GM18868 (cell line): ENCODE results near the gene KCNC1.

Source experiments
- ATAC-seq: cut with Tn5 transposase; IDR thresholded peaks from one replicate; pipeline ENCODE4 v1.9.1; 2021; ENCODE audit warnings: mild to moderate bottlenecking, moderate library complexity; ENCODE audit not compliant: unreplicated experiment

KCNC1 gene

DNA sequence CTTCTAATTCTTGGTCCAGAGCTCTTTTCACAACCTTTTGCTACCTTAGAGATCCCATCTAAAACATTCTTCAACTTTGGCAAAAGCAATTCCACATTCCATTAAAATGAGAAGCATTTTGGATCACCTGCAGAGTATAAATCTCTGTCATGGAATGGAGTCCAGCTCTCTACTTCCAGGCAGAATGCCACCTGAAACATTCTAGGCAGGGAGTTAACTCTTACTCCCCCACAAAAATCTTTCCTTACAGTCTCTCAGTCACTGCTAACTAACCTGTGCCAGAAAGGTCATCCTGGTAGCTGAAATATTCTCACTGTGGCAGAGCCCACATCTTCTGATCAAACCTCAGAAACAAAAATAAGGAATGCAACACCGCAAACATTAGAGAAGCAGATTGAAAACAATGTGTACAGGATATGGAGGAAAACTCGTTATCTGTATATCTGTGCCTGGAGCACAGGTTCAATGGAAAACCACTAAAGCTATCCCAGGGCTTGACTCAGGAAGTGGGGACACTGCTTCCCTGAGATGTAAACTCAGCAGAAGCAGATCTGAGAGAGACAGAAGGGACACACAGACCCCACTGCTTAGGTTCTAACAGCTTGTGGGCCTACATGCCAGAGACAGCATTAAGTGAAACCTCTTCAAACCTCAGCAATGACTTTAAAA lies 78.9 kb downstream of the KCNC1 start:
- no peak for ATAC-seq

DNA sequence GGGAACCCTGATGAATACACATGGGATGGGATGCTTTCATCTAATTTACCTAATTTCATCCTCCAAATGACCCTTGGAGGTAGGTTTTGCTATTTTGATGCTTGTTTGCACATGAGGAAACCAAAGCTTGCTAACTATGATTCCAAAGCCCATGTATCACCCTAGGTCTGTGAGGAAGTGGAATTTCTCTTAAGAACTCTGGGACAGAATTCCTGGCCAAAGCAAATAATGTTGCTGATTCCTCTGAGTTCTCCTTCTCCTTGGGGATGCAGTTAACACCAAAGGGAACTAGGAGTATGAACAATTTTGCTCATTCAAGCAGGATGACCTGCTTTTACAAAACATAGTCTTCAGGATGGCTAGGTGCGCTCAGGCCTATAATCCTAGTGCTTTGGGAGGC lies 80.0 kb downstream of the KCNC1 start:
- no peak for ATAC-seq

DNA sequence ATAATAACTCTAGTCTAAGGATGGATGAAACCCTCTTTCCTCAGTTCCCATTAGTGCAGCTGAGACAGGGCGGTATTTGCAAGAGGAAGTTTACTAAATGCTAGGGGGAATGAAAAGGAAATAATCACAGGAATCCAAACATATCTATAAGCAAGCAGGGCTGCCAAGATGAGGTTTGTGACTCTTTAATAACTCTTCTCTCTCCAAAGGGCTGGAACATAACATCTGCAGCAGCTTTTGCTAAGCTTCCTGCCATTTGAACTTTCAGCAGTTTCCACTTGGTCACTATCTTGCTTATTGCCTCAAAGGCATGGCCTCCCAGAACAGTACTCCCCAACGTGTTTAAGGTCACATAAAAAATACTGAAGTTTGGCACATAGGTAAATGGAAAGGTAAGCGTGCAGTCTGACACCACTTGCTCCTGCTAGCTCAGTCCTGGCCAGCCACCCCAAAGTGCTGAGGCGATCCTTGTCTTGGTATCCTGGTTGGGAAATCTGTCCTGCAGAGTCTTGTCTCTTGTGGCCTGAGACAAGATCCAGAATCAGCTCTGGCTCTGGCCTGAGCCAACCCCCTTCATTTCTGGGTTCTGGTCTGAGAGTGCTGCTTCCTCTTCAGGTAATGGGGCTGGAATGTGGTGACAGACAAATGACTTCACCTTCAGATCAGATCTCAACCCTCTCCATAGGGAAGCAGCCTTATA lies 81.8 kb downstream of the KCNC1 start:
- ATAC-seq, result no peak

DNA sequence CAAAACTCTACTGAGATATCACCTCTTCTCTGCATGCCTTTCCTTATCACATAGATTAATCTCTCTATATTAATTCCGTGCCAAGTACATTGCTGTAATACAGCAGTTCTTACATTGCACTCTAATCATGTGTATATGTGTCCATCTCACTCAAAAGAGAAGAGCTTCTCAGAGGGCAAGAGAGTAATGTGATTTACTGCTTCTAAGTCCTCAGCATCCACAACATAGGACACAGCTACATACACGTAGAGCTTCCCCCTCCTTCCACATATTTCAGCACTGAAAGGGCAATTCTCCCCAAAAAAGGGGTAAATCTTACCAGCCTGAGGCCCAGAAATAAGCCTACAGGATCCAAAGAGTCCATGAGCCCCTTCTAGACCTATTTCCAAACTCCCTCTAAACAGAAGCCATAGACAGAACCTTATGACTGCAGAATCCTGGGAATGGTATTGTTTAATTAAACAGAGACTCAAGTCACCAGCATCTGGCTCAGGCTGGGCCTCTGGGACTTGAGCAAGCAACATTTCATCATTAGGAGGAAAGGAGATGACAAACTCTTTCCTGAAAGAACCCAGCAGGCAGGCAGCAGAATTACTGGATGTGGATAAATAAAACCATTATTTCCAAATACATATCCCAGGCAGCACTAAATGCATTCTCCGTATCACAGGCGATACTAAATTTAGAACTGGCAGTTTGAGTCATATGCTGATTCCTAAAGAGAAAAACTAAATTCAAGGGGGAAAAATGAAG lies 87.2 kb downstream of the KCNC1 start:
- ATAC-seq, result no peak

DNA sequence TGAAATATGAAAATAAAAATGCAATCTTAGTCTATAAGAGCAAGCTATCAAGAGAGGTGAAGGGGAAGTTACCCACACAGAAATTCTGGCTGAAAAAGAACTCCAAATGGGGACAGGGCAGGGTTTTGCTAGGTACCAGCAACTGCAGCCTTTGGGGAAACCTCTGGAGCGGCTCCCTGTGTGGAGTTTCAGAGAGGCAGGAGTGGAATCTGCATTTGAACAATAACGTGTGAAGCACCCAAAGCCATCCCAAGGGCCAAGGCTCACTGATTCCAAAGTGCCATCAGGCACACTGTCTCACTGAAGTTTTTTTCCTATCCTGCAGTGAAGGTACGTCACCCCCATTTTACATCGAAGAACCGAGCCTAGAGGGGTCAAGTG lies 87.8 kb downstream of the KCNC1 start:
- no peak for ATAC-seq

DNA sequence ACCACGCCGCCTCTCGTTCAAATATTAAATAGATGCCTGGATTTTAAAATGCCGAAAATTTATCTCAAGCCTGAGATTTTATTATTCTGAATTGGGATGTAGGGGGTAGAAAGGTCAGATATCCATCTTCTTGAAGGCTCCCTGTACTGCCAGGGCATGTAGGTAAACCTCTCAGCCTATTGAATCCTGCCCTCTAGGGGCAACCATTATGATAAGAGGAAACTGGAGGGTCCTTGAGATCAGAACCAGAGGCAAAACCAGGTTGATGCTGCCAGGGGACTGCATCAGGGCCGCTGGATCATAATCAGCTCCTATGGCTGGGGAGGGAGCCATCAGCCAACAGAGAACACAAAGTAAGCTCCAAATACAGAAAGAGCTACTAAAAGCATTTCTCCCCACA lies 92.4 kb downstream of the KCNC1 start:
- no peak for ATAC-seq

DNA sequence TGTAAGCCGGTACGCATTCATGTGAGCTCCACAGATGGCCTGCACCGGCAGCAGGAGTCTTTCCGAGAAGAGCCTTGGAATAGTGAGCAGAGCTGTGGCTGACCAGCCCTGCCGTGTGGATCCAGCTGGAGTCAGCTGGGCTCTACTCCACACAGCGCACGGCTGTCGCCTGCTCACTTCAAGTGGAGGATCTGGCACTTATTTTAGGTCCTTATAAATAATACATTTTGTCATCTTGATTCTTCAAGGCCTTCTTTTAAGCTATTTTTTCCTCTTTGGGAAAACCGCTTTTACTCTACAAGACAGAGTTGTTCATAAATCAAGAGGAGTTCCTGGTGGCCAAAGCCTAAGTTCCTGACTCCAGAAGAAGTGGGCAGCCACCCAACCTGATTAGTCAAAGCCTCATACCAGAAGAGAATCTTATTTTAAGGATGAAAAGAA lies 93.8 kb downstream of the KCNC1 start:
- no peak for ATAC-seq

DNA sequence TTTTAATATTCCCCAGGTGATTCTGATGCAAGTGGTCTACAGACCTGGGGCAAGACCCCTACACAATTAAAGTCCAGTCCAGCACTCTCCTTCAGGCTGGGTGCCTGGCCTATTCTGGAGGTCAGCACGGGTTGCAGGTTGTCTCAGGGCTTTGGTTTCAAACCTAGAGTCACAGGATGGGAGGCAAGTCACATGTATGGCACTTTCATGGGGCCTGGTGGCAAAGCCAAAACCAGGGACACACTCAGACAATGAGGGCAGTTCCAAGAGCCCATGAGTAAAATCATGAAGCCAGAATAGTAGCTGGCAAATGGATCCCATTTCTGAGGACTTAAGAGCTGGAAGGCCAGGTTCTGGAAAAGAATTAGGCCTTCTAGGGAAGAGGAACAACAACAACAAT lies 96.6 kb downstream of the KCNC1 start:
- ATAC-seq, result no peak

DNA sequence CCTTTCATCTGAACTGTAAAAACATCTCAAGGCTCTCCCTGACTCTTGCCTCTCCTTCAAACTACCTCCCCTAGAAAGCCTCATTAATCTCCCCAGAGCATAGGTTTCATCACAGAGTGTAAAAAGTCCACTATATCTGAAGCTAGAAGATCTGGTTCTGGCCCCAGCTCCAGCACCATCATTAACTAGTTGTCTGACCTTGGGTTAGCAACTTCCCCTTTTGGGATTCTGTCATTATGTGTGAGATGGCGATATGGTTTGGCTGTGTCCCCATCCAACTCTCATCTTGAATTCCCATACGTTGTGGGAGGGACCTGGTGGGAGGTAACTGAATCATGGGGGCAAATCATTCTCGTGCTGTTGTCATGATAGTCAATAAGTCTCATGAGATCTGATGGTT lies 97.3 kb downstream of the KCNC1 start:
- ATAC-seq, result no peak
